Breast epithelium (tissue), 4 donors: Measurements from ENCODE around the gene ADCY5. TPM values are rescaled to one million over a fixed set of nuclear protein-coding genes. Genes with fewer than 3 reads are reported as not detected.

Experiments
- DNase-seq, 2 donors: peaks; one replicate each; pipeline ENCODE4 v3.0.0-alpha.2; 2019; ENCODE audit warnings: low spot score in 2 of 2
- H3K27ac ChIP-seq, 2 donors: fragments of 200-600 bp; sonication (generic) in 1 of 2; one replicate each; pipeline ENCODE4 v1.5.1; 2016 to 2019; ENCODE audit warnings: mild to moderate bottlenecking in 1 of 2
- H3K27me3 ChIP-seq, 2 donors: fragments of 200-600 bp; sonication (generic) in 1 of 2; one replicate each; pipeline versions ENCODE4 v1.5.1 to v1.6.0; 2017 to 2019; ENCODE audit warnings: control low read depth in 1 of 2, mild to moderate bottlenecking in 1 of 2
- H3K36me3 ChIP-seq: fragments of 200-600 bp; one replicate; pipeline ENCODE4 v1.5.1; 2019
- H3K4me1 ChIP-seq, 2 donors: fragments of 200-600 bp; sonication (generic); one replicate each; pipeline ENCODE4 v1.5.1; 2016 to 2019; ENCODE audit warnings: control low read depth in 1 of 2
- H3K4me3 ChIP-seq, 3 donors: fragments of 200-600 bp; sonication (generic); 1 replicate in 2 of 3; 2 replicates in 1 of 3; pipeline ENCODE4 v1.5.1; 2016 to 2019; ENCODE audit warnings: mild to moderate bottlenecking in 3 of 3, moderate library complexity in 2 of 3
- H3K9me3 ChIP-seq, 2 donors: fragments of 200-600 bp; sonication (generic) in 1 of 2; one replicate each; pipeline ENCODE4 v1.5.1; 2016 to 2019; ENCODE audit warnings: control low read depth in 1 of 2
- POLR2A ChIP-seq: fragments of 450-650 bp; IDR thresholded peaks from one replicate; pipeline ENCODE4 v1.6.1; 2016; ENCODE audit warnings: antibody characterized with exemption, mild to moderate bottlenecking, moderate library complexity
- POLR2AphosphoS5 ChIP-seq, 3 donors: sonication (generic); formaldehyde crosslinking; IDR thresholded peaks; one replicate each; pipeline ENCODE4 v1.6.1; 2017; ENCODE audit warnings: antibody characterized with exemption in 3 of 3
- intact Hi-C: fragments of 100-400 bp; cut with DNase I; formaldehyde crosslinking; loops from one replicate; pipeline ENCODE4 v1.15.1; 2023; ENCODE audit warnings: low total_unique reads
- total RNA-seq, 3 donors: library from RNA; depleted of rRNA; stranded (reverse); fragments of >200 nt; gene quantifications; one replicate each; pipeline ENCODE4 v1.1.0, GENCODE V29; 2016
- TF ChIP-seq, protein P1 (sequence below), 3 donors: fragments of 450-650 bp; IDR thresholded peaks; one replicate each; pipeline ENCODE4 v1.5.1; 2016 to 2017; ENCODE audit warnings: antibody characterized with exemption in 3 of 3, mild to moderate bottlenecking in 3 of 3, moderate library complexity in 3 of 3

The ADCY5 gene
- total RNA-seq, 3 donors from 2014 or later, result 10.1 to 32.5 (median 11.5) TPM

DNA sequence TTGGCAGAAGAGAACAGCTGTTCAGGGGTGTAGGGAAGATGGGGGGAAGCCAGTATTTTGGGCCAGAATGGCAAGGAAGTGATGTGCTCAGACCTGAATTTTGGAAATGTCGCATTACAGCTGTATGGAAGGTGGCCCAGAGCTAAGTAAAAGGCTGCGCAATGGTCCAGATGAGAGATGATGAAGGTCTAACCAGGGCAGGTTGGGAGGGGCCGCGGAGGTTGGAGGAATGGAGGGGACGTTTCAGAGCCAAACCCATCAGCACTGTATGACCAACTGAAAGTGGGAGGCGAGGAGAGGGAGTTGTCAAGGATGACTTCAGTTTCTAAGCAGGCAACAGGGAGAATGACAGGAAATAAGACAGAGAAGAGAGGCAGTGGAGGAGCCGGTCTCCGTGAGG, 60.8 kb downstream of the ADCY5 start:
- no peak for TF ChIP-seq POLR2AphosphoS5 (IDR thresholded peaks at IDR 0.05)
- TF ChIP-seq, protein P1, sequence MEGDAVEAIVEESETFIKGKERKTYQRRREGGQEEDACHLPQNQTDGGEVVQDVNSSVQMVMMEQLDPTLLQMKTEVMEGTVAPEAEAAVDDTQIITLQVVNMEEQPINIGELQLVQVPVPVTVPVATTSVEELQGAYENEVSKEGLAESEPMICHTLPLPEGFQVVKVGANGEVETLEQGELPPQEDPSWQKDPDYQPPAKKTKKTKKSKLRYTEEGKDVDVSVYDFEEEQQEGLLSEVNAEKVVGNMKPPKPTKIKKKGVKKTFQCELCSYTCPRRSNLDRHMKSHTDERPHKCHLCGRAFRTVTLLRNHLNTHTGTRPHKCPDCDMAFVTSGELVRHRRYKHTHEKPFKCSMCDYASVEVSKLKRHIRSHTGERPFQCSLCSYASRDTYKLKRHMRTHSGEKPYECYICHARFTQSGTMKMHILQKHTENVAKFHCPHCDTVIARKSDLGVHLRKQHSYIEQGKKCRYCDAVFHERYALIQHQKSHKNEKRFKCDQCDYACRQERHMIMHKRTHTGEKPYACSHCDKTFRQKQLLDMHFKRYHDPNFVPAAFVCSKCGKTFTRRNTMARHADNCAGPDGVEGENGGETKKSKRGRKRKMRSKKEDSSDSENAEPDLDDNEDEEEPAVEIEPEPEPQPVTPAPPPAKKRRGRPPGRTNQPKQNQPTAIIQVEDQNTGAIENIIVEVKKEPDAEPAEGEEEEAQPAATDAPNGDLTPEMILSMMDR (IDR thresholded peaks at IDR 0.05), result no peak
- TF ChIP-seq POLR2A, result no peak
- no peaks in the 10 kb centered on the region for H3K27me3 ChIP-seq
- no peak overlapping the region for H3K27ac ChIP-seq
- intact Hi-C loops, result no loop called here
- H3K4me1 ChIP-seq, result no peaks in the 10 kb centered on the region
- no peaks in the 10 kb centered on the region for H3K36me3 ChIP-seq
- no peak overlapping the region for H3K4me3 ChIP-seq
- DNase-seq, result no peak
- no peaks in the 10 kb centered on the region for H3K9me3 ChIP-seq

DNA sequence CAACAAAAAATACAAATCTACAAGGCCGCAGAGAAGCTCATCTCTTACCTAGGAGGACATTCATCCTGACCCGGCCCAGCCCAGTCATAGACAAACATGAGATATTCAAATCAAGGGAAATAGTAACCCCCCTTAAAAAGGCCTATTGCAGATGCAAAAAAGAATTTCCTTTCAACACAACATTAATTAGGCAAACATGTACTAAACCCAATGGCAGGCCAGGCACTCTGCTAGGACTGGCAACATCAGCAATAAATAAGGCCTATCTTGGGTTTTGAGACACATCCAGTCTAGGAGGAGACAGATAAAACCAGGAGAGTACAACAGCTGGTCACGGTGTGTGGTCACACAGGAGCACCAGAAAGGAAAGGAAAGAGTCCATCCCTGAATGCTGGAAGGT, 61.4 kb downstream of the ADCY5 start:
- DNase-seq, result no peak
- no peak for TF ChIP-seq POLR2AphosphoS5 (IDR thresholded peaks at IDR 0.05)
- TF ChIP-seq, protein P1 (IDR thresholded peaks at IDR 0.05), result no peak
- no peak for TF ChIP-seq POLR2A
- intact Hi-C loops, result no loop called here
- H3K4me1 ChIP-seq, result no peaks in the 10 kb centered on the region
- H3K9me3 ChIP-seq, result no peaks in the 10 kb centered on the region
- no peaks in the 10 kb centered on the region for H3K36me3 ChIP-seq
- H3K27ac ChIP-seq, result no peak overlapping the region
- no peak overlapping the region for H3K4me3 ChIP-seq
- no peaks in the 10 kb centered on the region for H3K27me3 ChIP-seq

DNA sequence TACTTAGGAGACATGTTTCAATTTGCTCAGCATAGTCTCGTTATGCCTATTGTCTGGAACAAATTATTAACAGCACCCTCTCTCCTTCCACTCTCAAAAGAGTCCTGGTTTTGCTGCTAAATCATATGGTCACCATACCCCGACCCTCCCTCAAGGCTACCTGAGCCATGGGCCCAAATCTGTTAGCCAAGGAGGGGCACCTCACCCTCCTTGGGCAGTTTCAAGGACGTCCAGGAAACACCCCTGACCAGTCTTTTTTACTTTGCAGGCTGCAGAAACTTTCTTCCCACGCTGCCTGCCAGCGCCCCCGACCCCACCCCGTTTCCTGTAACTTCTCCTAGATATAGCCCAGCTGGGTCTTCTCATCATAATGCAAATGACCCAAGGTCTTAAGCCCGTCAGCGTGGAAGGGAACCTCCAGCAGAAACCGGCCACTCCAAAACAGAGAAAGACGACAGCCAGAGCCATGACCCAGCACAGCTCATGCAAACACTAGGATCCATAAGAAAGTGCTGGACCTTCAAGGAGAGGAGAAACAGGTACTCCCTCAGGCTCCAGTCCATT, 62.3 kb downstream of the ADCY5 start:
- Histone ChIP-seq H3K4me3 (no peak overlapping the region), H3K27ac (peak overlapping the region; percentile 30 to 44), H3K36me3 (no peaks in the 10 kb centered on the region), H3K4me1 (no peaks in the 10 kb centered on the region), H3K9me3 (no peaks in the 10 kb centered on the region), H3K27me3 (no peaks in the 10 kb centered on the region)
- intact Hi-C loops, result no loop called here
- no peak for DNase-seq
- TF ChIP-seq POLR2A (no peak), POLR2AphosphoS5 (IDR thresholded peaks at IDR 0.05) (no peak)
- TF ChIP-seq, protein P1 (IDR thresholded peaks at IDR 0.05), result no peak

DNA sequence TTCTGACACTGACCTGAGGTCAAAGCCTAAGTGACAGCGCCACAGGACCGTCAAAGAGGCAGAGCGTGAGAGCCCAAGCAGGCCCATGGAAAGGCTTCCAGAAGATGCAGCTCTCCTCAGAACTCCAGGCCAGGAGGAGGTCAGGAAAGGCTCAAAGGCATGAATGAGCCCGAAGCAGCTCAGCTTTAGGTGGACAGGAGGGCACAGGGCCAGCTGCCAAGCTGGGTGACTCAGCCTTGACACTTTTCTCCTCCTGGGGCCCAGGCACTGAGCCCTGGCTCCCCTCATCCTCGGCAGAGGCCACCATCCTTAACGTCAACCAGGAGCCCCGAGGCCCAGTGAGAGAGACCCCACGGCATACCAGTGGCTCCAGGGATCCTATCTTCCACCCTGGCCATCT, 62.9 kb downstream of the ADCY5 start:
- H3K4me3 ChIP-seq, result no peak overlapping the region
- no peaks in the 10 kb centered on the region for H3K9me3 ChIP-seq
- H3K36me3 ChIP-seq, result no peaks in the 10 kb centered on the region
- no peaks in the 10 kb centered on the region for H3K27me3 ChIP-seq
- H3K4me1 ChIP-seq, result no peaks in the 10 kb centered on the region
- no peak for DNase-seq
- intact Hi-C loops, result no loop called here
- TF ChIP-seq, protein P1 (IDR thresholded peaks at IDR 0.05), result no peak
- TF ChIP-seq POLR2A (no peak), POLR2AphosphoS5 (IDR thresholded peaks at IDR 0.05) (no peak)
- peak overlapping the region; percentile 30 to 44 for H3K27ac ChIP-seq

DNA sequence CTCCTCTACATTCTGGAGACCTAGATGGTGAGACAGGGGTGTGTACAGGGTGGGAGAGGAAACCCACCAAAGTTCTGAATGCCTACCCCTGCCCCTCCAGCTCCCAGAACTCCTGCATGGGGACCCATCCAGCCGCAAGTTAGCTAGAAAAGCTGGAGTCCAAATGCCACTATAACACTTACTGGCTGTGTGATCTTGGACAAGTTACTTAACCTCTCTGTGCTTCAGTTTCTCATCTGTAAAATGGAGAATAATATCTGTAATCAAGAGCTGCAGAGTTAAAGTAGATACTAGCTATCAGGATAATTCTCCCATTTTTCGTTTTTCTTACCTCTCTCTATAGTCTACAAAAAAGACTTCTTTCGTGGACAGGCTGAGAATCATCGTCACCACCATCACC, 63.4 kb downstream of the ADCY5 start:
- intact Hi-C loops, result no loop called here
- Histone ChIP-seq H3K27ac (peak overlapping the region; percentile 30 to 44), H3K4me3 (no peak overlapping the region), H3K36me3 (no peaks in the 10 kb centered on the region), H3K9me3 (no peaks in the 10 kb centered on the region), H3K4me1 (no peaks in the 10 kb centered on the region), H3K27me3 (no peaks in the 10 kb centered on the region)
- TF ChIP-seq, protein P1 (IDR thresholded peaks at IDR 0.05), result no peak
- TF ChIP-seq POLR2A, result no peak
- TF ChIP-seq POLR2AphosphoS5 (IDR thresholded peaks at IDR 0.05), result no peak
- no peak for DNase-seq
